PC-3 (cell line): ENCODE data around the gene KLK10. TPM values are rescaled to one million over a fixed set of nuclear protein-coding genes. Genes with fewer than 3 reads are reported as not detected.

ENCODE experiments used
- ATAC-seq: fragments of 200-7000 bp; cut with Tn5 transposase; 2 replicates; pipeline ENCODE4 v1.9.1; 2020; ENCODE audit warnings: mild to moderate bottlenecking, moderate library complexity
- BruUV-seq: library from RNA; stranded (reverse); fragments of 400-500 nt; replicated peaks from 2 replicates; lab custom pipeline; 2021; lab: Mats Ljungman, UMichigan
- CTCF ChIA-PET: fragments of 300-600 bp; sonication (Branson Sonifier 250); formaldehyde crosslinking; loops from one replicate; lab custom pipeline; 2022; ENCODE audit warnings: antibody characterized with exemption; lab: Charles Lee
- POLR2A ChIA-PET: fragments of 300-600 bp; sonication (Branson Sonifier 250); formaldehyde crosslinking; loops from one replicate; lab custom pipeline; 2022; ENCODE audit warnings: antibody characterized with exemption; ENCODE audit not compliant: unreplicated experiment; lab: Charles Lee
- DNase-seq: peaks from one replicate; pipeline ENCODE4 v3.0.0-alpha.2; 2015
- H2AFZ ChIP-seq: fragments of 300-600 bp; sonication (generic); 2 replicates; pipeline ENCODE4 v1.6.0; 2016; ENCODE audit warnings: antibody characterized with exemption, low read length
- H3F3A ChIP-seq: fragments of 300-600 bp; sonication (generic); one replicate; pipeline ENCODE4 v1.6.0; 2017; ENCODE audit warnings: antibody characterized with exemption, low read length, control low read depth, mild to moderate bottlenecking; ENCODE audit not compliant: unreplicated experiment
- H3K27ac ChIP-seq: fragments of 300-600 bp; sonication (generic); 2 replicates; pipeline ENCODE4 v1.5.1; 2016; ENCODE audit warnings: mild to moderate bottlenecking, low read length
- H3K27me3 ChIP-seq: fragments of 300-600 bp; sonication (generic); 2 replicates; pipeline ENCODE4 v1.6.1; 2016; ENCODE audit warnings: low read length, mixed read lengths
- H3K36me3 ChIP-seq: fragments of 300-600 bp; sonication (generic); 2 replicates; pipeline ENCODE4 v1.6.1; 2016; ENCODE audit warnings: low read depth, mixed run types, low read length, mixed read lengths
- H3K4me1 ChIP-seq: fragments of 300-600 bp; sonication (generic); 2 replicates; pipeline ENCODE4 v1.5.1; 2016; ENCODE audit warnings: low read length; ENCODE audit not compliant: insufficient read depth
- H3K4me2 ChIP-seq: fragments of 300-600 bp; sonication (generic); 2 replicates; pipeline ENCODE4 v1.6.0; 2016; ENCODE audit warnings: low read length
- H3K4me3 ChIP-seq: fragments of 300-600 bp; sonication (generic); 2 replicates; pipeline ENCODE4 v1.5.1; 2016; ENCODE audit warnings: mild to moderate bottlenecking, low read length, mixed read lengths
- H3K79me2 ChIP-seq: fragments of 300-600 bp; sonication (generic); 2 replicates; pipeline ENCODE4 v1.6.1; 2017; ENCODE audit warnings: low read length, mixed read lengths
- H3K9ac ChIP-seq: fragments of 300-600 bp; sonication (generic); 2 replicates; pipeline ENCODE4 v1.6.0; 2016; ENCODE audit warnings: mild to moderate bottlenecking, low read length
- H3K9me2 ChIP-seq: fragments of 300-600 bp; sonication (generic); replicated peaks from 2 replicates; pipeline ENCODE4 v1.6.1; 2016; ENCODE audit warnings: mixed run types, low read length, mixed read lengths
- H3K9me3 ChIP-seq: fragments of 300-600 bp; sonication (generic); 2 replicates; pipeline ENCODE4 v1.6.1; 2016; ENCODE audit warnings: low read length, mixed read lengths
- H4K20me1 ChIP-seq: fragments of 300-600 bp; sonication (generic); 2 replicates; pipeline ENCODE4 v1.6.1; 2016; ENCODE audit warnings: low read length, mixed read lengths
- CTCF ChIP-seq: fragments of 300-600 bp; sonication (generic); conservative IDR thresholded peaks from 2 replicates; pipeline ENCODE4 v1.5.1; 2017; ENCODE audit warnings: antibody characterized with exemption, low read depth, mild to moderate bottlenecking, low read length
- EZH2 ChIP-seq: fragments of 300-600 bp; sonication (generic); IDR thresholded peaks from one replicate; pipeline ENCODE4 v1.6.1; 2017; ENCODE audit warnings: antibody characterized with exemption, mild to moderate bottlenecking, low read length; ENCODE audit not compliant: unreplicated experiment
- EZH2phosphoT487 ChIP-seq: fragments of 300-600 bp; sonication (generic); IDR thresholded peaks from 2 replicates; pipeline ENCODE4 v1.6.1; 2018; ENCODE audit warnings: mild to moderate bottlenecking, antibody characterized with exemption, low read length, borderline replicate concordance
- intact Hi-C: fragments of 100-400 bp; cut with micrococcal nuclease; formaldehyde crosslinking; loops from 2 replicates; pipeline ENCODE4 v1.9.0; 2023
- total RNA-seq: library from RNA; depleted of rRNA; stranded (reverse); fragments of >200 nt; gene quantifications from 2 replicates; pipeline ENCODE4 v1.2.3, GENCODE V29; 2014

KLK10 gene
- total RNA-seq, 1 experiment from 2014 or later: 1.2 TPM

- no peaks in the 10 kb centered on the region for H3K79me2 ChIP-seq
- no peaks in the 10 kb centered on the region for H3K9me2 ChIP-seq
- no TSS peak for BruUV-seq
- H3K9ac ChIP-seq: no peak within 1 kb of the TSS
- H3K27me3 ChIP-seq: no peaks in the 10 kb centered on the region
- H3K4me1 ChIP-seq: no peaks in the 10 kb centered on the region
- TF ChIP-seq EZH2: no peak
- TF ChIP-seq CTCF: no peak
- TF ChIP-seq EZH2phosphoT487: no peak
- no peak within 1 kb of the TSS for H2AFZ ChIP-seq
- intact Hi-C loops: no loop called here
- H3K9me3 ChIP-seq: no peaks in the 10 kb centered on the region
- DNase-seq (no peak), ATAC-seq (no peak)
- ChIA-PET CTCF (no interaction called here), POLR2A (no interaction called here)
- H4K20me1 ChIP-seq: no peaks in the 10 kb centered on the region
- no peak within 1 kb of the TSS for H3K4me2 ChIP-seq
- H3K4me3 ChIP-seq: no peak within 1 kb of the TSS
- H3K27ac ChIP-seq: no peak within 1 kb of the TSS
- H3K36me3 ChIP-seq: no peaks in the 10 kb centered on the region
- no peaks in the 10 kb centered on the region for H3F3A ChIP-seq
Measured at GRCh38 chr19:51034704-51035103, 15.2 kb upstream of the KLK10 start, which contains the start of gene KLK12. Gene KLK12 (minus strand): TSS chr19:51035002. CDS start chr19:51034621, 381 bp downstream.

- Histone ChIP-seq H4K20me1 (no peaks in the 10 kb centered on the region), H3K79me2 (no peaks in the 10 kb centered on the region), H3K36me3 (no peaks in the 10 kb centered on the region), H3K4me1 (no peaks in the 10 kb centered on the region), H2AFZ (no peak overlapping the region), H3K4me2 (no peak overlapping the region), H3F3A (no peaks in the 10 kb centered on the region), H3K27ac (no peak overlapping the region), H3K4me3 (no peak overlapping the region), H3K9ac (no peak overlapping the region), H3K9me2 (no peaks in the 10 kb centered on the region), H3K27me3 (peaks cover 3% of the 10 kb centered on the region; the same call in 1 of the 2 replicates), H3K9me3 (no peaks in the 10 kb centered on the region)
- DNase-seq (no peak), ATAC-seq (no peak)
- TF ChIP-seq EZH2 (no peak), CTCF (no peak), EZH2phosphoT487 (no peak)
- ChIA-PET POLR2A (no interaction called here), CTCF (no interaction called here)
- BruUV-seq: no TSS peak
- intact Hi-C loops: no loop called here
Measured at GRCh38 chr19:51031880-51032225, 12.3 kb upstream of the KLK10 start.

- intact Hi-C loops: no loop called here
- no TSS peak for BruUV-seq
- no peaks in the 10 kb centered on the region for H3K36me3 ChIP-seq
- H3K27ac ChIP-seq: no peak overlapping the region
- H3K4me3 ChIP-seq: no peak overlapping the region
- no peaks in the 10 kb centered on the region for H3F3A ChIP-seq
- no peaks in the 10 kb centered on the region for H3K4me1 ChIP-seq
- ChIA-PET CTCF (no interaction called here), POLR2A (no interaction called here)
- H4K20me1 ChIP-seq: no peaks in the 10 kb centered on the region
- H3K79me2 ChIP-seq: no peaks in the 10 kb centered on the region
- DNase-seq (no peak), ATAC-seq (no peak)
- H3K9me3 ChIP-seq: no peaks in the 10 kb centered on the region
- no peak overlapping the region for H2AFZ ChIP-seq
- no peaks in the 10 kb centered on the region for H3K9me2 ChIP-seq
- H3K9ac ChIP-seq: no peak overlapping the region
- TF ChIP-seq EZH2 (no peak), CTCF (no peak), EZH2phosphoT487 (no peak)
- peaks cover 3% of the 10 kb centered on the region; the same call in 1 of the 2 replicates for H3K27me3 ChIP-seq
- H3K4me2 ChIP-seq: no peak overlapping the region
Measured at GRCh38 chr19:51031220-51031879, 11.8 kb upstream of the KLK10 start.
